Measurements from ENCODE around the gene PCDHB10.

DNA sequence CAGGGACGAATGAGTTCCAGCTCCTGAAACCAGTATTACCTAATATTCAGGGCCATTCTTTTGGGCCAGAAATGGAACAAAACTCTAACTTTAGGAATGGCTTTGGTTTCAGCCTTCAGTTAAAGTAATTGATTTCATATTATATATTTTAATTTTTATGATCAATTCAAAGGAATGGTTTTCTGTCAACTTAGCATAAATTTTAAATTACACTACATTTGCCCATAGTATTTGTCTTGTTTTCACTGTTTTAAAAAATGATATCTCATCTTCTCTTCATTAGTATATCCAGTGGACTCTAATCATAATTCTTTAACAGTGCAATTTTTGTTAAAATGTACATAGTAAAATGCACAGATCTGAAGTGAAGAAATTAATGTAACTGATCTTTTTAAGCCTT, 11.8 kb upstream of the PCDHB10 start:
- TF ChIP-seq, protein P1, sequence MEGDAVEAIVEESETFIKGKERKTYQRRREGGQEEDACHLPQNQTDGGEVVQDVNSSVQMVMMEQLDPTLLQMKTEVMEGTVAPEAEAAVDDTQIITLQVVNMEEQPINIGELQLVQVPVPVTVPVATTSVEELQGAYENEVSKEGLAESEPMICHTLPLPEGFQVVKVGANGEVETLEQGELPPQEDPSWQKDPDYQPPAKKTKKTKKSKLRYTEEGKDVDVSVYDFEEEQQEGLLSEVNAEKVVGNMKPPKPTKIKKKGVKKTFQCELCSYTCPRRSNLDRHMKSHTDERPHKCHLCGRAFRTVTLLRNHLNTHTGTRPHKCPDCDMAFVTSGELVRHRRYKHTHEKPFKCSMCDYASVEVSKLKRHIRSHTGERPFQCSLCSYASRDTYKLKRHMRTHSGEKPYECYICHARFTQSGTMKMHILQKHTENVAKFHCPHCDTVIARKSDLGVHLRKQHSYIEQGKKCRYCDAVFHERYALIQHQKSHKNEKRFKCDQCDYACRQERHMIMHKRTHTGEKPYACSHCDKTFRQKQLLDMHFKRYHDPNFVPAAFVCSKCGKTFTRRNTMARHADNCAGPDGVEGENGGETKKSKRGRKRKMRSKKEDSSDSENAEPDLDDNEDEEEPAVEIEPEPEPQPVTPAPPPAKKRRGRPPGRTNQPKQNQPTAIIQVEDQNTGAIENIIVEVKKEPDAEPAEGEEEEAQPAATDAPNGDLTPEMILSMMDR (IDR thresholded peaks at IDR 0.05): no peak
- no peak for TF ChIP-seq POLR2A (IDR thresholded peaks at IDR 0.05)

All from lower leg skin (tissue), 3 donors.